ENCODE results near the gene EPB41L5. TPM values are rescaled to one million over a fixed set of nuclear protein-coding genes. Genes with fewer than 3 reads are reported as not detected.

EPB41L5 gene
- total and polyA plus RNA-seq, 10 of the 15 experiments (the other 5 are each of a cell fraction or from before 2014, with no cell fraction given): 2.1 to 20.4 (median 8.2) TPM

DNA sequence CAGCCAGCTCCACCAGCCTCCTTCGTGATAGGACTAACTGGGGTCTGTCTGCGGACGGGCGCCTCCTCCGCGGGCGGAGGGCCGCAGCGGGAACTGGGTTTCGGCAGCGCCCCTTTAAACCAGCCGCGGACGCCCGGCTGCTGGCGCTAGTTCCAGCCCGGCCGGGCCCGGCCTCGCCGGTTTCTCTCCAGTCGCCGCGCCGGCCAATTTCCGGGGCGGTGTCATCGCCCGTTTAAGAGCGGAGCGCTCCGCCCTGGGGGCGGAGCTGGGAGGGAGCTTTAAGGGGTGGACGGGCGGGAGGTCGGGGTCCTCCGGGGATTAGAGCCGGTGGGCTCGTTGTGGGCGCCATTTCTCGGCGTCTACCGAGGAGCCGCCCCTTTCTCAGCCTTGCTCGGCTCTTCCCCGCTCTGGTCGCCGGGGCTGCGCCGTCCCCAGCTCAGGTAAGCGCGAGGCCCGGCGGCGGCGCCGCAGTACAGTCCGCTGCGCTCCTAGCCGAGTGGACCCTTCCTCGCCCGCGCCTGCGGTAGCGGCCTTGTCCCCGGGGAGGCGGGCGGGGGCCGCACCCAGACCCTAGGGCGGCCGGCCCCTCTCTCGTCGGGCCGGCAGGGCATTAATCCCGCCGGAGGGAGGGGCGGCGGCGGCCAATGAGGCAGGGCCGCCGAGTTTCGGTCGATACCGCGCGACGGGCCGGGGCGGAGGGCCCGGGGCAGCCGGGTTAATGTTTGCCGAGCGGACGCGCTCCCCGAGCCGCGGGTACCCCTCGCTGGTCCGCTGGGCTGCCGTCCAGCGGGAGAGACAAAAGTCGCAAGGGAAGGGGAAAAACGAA is at the start of gene EPB41L5 (continued):
- TF ChIP-seq, protein P1, sequence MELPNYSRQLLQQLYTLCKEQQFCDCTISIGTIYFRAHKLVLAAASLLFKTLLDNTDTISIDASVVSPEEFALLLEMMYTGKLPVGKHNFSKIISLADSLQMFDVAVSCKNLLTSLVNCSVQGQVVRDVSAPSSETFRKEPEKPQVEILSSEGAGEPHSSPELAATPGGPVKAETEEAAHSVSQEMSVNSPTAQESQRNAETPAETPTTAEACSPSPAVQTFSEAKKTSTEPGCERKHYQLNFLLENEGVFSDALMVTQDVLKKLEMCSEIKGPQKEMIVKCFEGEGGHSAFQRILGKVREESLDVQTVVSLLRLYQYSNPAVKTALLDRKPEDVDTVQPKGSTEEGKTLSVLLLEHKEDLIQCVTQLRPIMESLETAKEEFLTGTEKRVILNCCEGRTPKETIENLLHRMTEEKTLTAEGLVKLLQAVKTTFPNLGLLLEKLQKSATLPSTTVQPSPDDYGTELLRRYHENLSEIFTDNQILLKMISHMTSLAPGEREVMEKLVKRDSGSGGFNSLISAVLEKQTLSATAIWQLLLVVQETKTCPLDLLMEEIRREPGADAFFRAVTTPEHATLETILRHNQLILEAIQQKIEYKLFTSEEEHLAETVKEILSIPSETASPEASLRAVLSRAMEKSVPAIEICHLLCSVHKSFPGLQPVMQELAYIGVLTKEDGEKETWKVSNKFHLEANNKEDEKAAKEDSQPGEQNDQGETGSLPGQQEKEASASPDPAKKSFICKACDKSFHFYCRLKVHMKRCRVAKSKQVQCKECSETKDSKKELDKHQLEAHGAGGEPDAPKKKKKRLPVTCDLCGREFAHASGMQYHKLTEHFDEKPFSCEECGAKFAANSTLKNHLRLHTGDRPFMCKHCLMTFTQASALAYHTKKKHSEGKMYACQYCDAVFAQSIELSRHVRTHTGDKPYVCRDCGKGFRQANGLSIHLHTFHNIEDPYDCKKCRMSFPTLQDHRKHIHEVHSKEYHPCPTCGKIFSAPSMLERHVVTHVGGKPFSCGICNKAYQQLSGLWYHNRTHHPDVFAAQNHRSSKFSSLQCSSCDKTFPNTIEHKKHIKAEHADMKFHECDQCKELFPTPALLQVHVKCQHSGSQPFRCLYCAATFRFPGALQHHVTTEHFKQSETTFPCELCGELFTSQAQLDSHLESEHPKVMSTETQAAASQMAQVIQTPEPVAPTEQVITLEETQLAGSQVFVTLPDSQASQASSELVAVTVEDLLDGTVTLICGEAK (IDR thresholded peaks at IDR 0.05; ENCODE audit: borderline replicate concordance): no peak
- peak; percentile 41; the same call in 1 of the 2 replicates for TF ChIP-seq MXI1 (IDR thresholded peaks at IDR 0.05; ENCODE audit: low read depth, low read length)
- no peak for TF ChIP-seq RAD51 (IDR thresholded peaks at IDR 0.05)
- TF ChIP-seq, protein P2, sequence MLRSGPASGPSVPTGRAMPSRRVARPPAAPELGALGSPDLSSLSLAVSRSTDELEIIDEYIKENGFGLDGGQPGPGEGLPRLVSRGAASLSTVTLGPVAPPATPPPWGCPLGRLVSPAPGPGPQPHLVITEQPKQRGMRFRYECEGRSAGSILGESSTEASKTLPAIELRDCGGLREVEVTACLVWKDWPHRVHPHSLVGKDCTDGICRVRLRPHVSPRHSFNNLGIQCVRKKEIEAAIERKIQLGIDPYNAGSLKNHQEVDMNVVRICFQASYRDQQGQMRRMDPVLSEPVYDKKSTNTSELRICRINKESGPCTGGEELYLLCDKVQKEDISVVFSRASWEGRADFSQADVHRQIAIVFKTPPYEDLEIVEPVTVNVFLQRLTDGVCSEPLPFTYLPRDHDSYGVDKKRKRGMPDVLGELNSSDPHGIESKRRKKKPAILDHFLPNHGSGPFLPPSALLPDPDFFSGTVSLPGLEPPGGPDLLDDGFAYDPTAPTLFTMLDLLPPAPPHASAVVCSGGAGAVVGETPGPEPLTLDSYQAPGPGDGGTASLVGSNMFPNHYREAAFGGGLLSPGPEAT (IDR thresholded peaks at IDR 0.05; ENCODE audit: low read depth): peak; percentile 90
- no peak for TF ChIP-seq NBN (IDR thresholded peaks at IDR 0.05)
- no peak for TF ChIP-seq ZNF384 (IDR thresholded peaks at IDR 0.05; ENCODE audit: borderline replicate concordance, low read depth, low read length)
- TF ChIP-seq, protein P3, sequence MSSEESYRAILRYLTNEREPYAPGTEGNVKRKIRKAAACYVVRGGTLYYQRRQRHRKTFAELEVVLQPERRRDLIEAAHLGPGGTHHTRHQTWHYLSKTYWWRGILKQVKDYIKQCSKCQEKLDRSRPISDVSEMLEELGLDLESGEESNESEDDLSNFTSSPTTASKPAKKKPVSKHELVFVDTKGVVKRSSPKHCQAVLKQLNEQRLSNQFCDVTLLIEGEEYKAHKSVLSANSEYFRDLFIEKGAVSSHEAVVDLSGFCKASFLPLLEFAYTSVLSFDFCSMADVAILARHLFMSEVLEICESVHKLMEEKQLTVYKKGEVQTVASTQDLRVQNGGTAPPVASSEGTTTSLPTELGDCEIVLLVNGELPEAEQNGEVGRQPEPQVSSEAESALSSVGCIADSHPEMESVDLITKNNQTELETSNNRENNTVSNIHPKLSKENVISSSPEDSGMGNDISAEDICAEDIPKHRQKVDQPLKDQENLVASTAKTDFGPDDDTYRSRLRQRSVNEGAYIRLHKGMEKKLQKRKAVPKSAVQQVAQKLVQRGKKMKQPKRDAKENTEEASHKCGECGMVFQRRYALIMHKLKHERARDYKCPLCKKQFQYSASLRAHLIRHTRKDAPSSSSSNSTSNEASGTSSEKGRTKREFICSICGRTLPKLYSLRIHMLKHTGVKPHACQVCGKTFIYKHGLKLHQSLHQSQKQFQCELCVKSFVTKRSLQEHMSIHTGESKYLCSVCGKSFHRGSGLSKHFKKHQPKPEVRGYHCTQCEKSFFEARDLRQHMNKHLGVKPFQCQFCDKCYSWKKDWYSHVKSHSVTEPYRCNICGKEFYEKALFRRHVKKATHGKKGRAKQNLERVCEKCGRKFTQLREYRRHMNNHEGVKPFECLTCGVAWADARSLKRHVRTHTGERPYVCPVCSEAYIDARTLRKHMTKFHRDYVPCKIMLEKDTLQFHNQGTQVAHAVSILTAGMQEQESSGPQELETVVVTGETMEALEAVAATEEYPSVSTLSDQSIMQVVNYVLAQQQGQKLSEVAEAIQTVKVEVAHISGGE (CRISPR knock-in tag; IDR thresholded peaks at IDR 0.05): no peak
- TF ChIP-seq ESRRA (IDR thresholded peaks at IDR 0.05; ENCODE audit: low read length): no peak
- TF ChIP-seq EZH2 (IDR thresholded peaks at IDR 0.05; ENCODE audit: borderline replicate concordance, control insufficient read depth, low read depth, low read length): no peak
- TF ChIP-seq, protein P4, sequence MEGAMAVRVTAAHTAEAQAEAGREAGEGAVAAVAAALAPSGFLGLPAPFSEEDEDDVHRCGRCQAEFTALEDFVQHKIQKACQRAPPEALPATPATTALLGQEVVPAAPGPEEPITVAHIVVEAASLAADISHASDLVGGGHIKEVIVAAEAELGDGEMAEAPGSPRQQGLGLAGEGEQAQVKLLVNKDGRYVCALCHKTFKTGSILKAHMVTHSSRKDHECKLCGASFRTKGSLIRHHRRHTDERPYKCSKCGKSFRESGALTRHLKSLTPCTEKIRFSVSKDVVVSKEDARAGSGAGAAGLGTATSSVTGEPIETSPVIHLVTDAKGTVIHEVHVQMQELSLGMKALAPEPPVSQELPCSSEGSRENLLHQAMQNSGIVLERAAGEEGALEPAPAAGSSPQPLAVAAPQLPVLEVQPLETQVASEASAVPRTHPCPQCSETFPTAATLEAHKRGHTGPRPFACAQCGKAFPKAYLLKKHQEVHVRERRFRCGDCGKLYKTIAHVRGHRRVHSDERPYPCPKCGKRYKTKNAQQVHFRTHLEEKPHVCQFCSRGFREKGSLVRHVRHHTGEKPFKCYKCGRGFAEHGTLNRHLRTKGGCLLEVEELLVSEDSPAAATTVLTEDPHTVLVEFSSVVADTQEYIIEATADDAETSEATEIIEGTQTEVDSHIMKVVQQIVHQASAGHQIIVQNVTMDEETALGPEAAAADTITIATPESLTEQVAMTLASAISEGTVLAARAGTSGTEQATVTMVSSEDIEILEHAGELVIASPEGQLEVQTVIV (IDR thresholded peaks at IDR 0.05; ENCODE audit: borderline replicate concordance, partially characterized antibody): peak; percentile 75
- no peak for TF ChIP-seq CBX5 (IDR thresholded peaks at IDR 0.05; ENCODE audit: low read depth)
- no peak for TF ChIP-seq SUZ12 (IDR thresholded peaks at IDR 0.05; ENCODE audit: unreplicated experiment)
- TF ChIP-seq ZZZ3 (IDR thresholded peaks at IDR 0.05; ENCODE audit: control insufficient read depth, insufficient read length, low read depth): no peak
- no peak for TF ChIP-seq IKZF2 (IDR thresholded peaks at IDR 0.05)

Data from GM12878 (cell line).